Brain microvascular endothelial cell (primary cell): Measurements from ENCODE around the gene TCAF1.
"Not testable (repeated sequence)": the region's sequence is repeated elsewhere in the genome, so short reads cannot be mapped to it uniquely, and the experiment has no call there.

Experiments
- DNase-seq: peaks from one replicate; pipeline ENCODE4 v3.0.0-alpha.2; 2020
- H3K27ac ChIP-seq: fragments of 250-450 bp; sonication (Bioruptor Pico); 2 replicates; pipeline ENCODE4 v1.5.1; 2020; ENCODE audit warnings: mild to moderate bottlenecking, moderate library complexity
- H3K27me3 ChIP-seq: fragments of 250-450 bp; sonication (Bioruptor Pico); replicated peaks from 2 replicates; pipeline ENCODE4 v1.5.1; 2020; ENCODE audit warnings: mild to moderate bottlenecking
- H3K36me3 ChIP-seq: fragments of 250-450 bp; sonication (Bioruptor Pico); replicated peaks from 2 replicates; pipeline ENCODE4 v1.5.1; 2020; ENCODE audit warnings: mild to moderate bottlenecking
- H3K4me3 ChIP-seq: 2 replicates; pipeline ENCODE4 v1.5.1; 2011; ENCODE audit warnings: low read depth, mild to moderate bottlenecking, control low read depth, low read length, moderate library complexity
- in situ Hi-C: cut with HindIII; loops from 2 replicates; pipeline ENCODE4 v1.10.0; 2017; ENCODE audit warnings: low sequenced_read_pairs, low pct_ligation_motif_present
- TF ChIP-seq, protein P1 (sequence below): IDR thresholded peaks from 2 replicates; pipeline ENCODE4 v1.5.1; 2011; ENCODE audit warnings: low read depth, mild to moderate bottlenecking, moderate library complexity, low read length, control low read depth, inconsistent platforms; ENCODE audit errors: missing control alignments

TCAF1 gene

DNA sequence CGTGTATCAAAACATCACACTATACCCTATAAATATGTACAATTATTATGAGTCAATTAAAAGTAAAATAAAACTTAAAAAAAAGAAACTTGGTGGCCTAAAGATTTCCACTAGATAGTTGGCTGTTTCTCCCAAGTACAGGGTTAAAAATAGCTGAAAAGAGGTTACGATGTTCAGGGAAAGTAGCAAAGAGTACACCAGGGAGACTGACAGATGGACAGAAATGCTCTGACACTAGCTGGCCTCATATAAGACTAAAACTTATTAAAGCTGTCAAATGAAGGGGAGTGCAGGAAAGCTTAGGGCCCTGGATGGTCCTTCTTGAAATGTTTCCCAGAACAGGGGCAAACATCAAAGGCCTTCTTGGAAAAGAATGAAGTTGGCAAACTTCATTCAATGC lies 51.3 kb downstream of the TCAF1 start:
- no peak overlapping the region for H3K27ac ChIP-seq
- H3K4me3 ChIP-seq: no peak overlapping the region
- in situ Hi-C loops: no loop called here
- no peaks in the 10 kb centered on the region for H3K27me3 ChIP-seq
- H3K36me3 ChIP-seq: no peaks in the 10 kb centered on the region
- no peak for DNase-seq
- TF ChIP-seq, protein P1, sequence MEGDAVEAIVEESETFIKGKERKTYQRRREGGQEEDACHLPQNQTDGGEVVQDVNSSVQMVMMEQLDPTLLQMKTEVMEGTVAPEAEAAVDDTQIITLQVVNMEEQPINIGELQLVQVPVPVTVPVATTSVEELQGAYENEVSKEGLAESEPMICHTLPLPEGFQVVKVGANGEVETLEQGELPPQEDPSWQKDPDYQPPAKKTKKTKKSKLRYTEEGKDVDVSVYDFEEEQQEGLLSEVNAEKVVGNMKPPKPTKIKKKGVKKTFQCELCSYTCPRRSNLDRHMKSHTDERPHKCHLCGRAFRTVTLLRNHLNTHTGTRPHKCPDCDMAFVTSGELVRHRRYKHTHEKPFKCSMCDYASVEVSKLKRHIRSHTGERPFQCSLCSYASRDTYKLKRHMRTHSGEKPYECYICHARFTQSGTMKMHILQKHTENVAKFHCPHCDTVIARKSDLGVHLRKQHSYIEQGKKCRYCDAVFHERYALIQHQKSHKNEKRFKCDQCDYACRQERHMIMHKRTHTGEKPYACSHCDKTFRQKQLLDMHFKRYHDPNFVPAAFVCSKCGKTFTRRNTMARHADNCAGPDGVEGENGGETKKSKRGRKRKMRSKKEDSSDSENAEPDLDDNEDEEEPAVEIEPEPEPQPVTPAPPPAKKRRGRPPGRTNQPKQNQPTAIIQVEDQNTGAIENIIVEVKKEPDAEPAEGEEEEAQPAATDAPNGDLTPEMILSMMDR: no peak

DNA sequence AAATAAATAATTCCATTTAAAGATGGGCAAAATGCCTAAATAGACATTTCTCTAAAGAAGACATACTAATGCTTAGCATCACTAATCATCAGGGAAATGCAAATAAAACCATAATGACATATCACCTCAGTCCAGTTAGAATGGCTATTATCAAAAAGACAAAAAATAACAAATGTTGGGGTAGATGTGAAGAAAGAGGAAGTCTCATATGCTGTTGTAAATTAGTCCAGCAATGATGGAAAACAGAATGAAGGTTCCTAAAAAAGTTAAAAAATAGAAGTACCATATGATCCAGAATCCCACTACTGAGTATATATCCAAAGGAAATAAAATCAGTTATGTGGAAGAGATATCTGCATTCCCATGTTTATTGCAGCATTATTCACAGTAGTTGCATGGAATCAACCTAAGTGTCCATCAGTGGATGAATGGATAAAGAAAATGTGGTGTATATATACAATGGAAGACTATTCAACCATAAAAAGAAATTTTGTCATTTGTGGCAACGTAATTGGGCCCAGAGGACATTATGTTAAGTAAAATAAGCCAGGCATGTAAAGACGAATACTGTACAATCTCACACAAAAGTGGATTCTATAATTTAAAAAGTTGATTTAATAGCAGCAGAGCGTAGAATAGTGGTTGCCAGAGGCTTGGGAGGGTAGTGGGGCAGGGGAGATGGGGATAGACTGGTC lies 52.0 kb downstream of the TCAF1 start:
- no peak overlapping the region for H3K27ac ChIP-seq
- in situ Hi-C loops: no loop called here
- no peaks in the 10 kb centered on the region for H3K36me3 ChIP-seq
- TF ChIP-seq, protein P1: no peak
- no peak overlapping the region for H3K4me3 ChIP-seq
- no peak for DNase-seq
- H3K27me3 ChIP-seq: no peaks in the 10 kb centered on the region

DNA sequence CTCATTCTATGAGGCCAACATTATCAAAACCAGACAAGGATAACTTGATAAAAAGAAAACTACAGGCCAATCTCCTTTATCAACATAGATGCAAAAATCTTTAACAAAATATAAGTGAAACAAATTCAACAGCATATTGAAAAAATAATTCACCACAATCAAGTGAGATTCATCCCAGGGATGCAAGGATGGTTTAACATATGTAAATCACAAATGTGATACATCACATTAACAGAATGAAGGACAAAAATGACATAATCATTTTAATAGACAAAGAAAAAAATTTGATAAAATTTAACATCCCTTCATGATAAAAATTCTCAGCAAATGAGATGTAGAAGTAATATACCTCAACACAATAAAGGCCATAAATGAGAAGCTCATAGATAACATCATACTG lies 53.8 kb downstream of the TCAF1 start:
- in situ Hi-C loops: no loop called here
- H3K4me3 ChIP-seq: no peak overlapping the region
- TF ChIP-seq, protein P1: no peak
- DNase-seq: no peak
- H3K36me3 ChIP-seq: no peaks in the 10 kb centered on the region
- no peaks in the 10 kb centered on the region for H3K27me3 ChIP-seq
- no peak overlapping the region for H3K27ac ChIP-seq

DNA sequence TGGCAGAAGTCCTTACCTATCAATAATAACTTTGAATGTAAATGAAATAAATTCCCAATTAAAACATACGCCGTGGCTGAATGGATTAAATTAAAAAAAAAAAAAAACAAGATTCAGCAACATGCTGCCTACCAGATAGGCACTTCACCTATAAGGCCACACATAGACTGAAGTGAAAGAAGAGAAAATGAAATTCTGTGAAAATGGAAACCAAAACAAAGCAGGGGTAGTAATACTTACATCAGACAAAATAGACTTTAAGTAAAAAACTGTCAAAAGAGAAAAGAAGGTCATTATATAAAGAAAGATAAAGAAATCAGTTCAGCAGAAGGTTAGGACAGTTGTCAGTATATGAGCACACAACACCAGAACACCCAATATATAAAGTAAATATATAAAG lies 55.3 kb downstream of the TCAF1 start:
- no peaks in the 10 kb centered on the region for H3K27me3 ChIP-seq
- TF ChIP-seq, protein P1: no peak
- no peaks in the 10 kb centered on the region for H3K36me3 ChIP-seq
- in situ Hi-C loops: no loop called here
- no peak for DNase-seq
- no peak overlapping the region for H3K4me3 ChIP-seq
- H3K27ac ChIP-seq: no peak overlapping the region

DNA sequence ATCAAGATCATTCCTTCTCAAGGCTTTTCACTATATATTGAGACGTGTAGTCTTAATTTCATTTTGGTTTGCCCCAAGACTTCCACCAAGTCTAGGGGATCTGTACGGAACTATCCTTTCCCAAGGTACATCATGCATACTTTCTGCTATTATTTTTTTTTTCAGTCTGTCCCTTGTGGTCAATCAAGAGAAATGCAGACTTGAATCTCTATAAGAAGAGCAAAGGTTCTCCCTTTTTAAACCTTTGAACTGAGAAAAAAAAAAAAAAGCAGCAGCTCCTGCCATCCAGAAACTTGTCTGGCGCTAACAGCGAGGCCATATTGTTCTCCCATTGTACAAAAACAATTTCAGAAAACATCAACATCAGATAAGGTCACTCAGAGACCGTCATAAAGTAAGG lies 60.3 kb downstream of the TCAF1 start:
- DNase-seq, H3K4me3 ChIP-seq, H3K36me3 ChIP-seq, H3K27me3 ChIP-seq, in situ Hi-C loops, H3K27ac ChIP-seq: not testable (repeated sequence)
- TF ChIP-seq, protein P1: peak; percentile 13

DNA sequence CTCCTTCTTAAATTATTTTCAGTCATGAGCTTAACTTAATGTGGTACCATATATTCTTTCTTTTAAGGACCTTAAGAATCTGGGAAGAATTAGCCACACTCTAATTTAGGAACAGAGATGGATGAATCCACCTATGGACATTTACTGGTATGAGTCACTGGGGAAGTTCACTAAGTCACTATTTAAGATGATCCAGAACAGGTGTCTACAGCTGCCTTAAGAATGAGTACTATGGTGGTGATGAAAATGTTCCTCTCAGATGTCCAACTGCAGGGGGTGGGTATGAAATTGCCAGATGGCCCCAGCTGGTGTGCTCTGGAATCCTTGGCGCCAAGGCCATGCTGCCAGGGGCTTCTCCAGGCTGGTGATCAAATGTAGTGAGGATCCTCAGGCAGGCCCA lies 61.9 kb downstream of the TCAF1 start:
- H3K27ac ChIP-seq, DNase-seq, in situ Hi-C loops, H3K27me3 ChIP-seq, H3K4me3 ChIP-seq, H3K36me3 ChIP-seq: not testable (repeated sequence)
